ENCODE measurements around the gene HRK.
A peak's percentile ranks its signal among the peaks of the same experiment; 100 is the strongest.

The HRK gene

GRCh38 chr12:116879509-116880212, 1.6 kb downstream of the HRK start:
- Histone ChIP-seq H2AFZ (ENCODE audit: low read length) (peak overlapping the region; percentile 89), H2BK120ac (ENCODE audit: low read depth, low read length) (no peak overlapping the region), H4K8ac (ENCODE audit: low read depth, low read length) (no peak overlapping the region), H3K9me3 (replicated peaks in 1 of 2; ENCODE audit: control insufficient read depth in 2 of 2, insufficient read depth in 1 of 2, low read depth in 1 of 2, low read length in 2 of 2) (peaks cover 1% of the 10 kb centered on the region in 2 donors), H2BK5ac (ENCODE audit: low read length) (no peak overlapping the region), H2AK5ac (ENCODE audit: low read depth, low read length) (no peak overlapping the region), H2BK12ac (ENCODE audit: low read length) (no peak overlapping the region), H3K4me1 (ENCODE audit: control insufficient read depth in 2 of 2, insufficient read depth in 1 of 2, low read depth in 1 of 2, low read length in 2 of 2) (peaks cover 19 to 27% of the 10 kb centered on the region in 2 donors), H3K9ac (ENCODE audit: low read depth, low read length, poor library complexity) (peak overlapping the region; percentile 9), H4K91ac (ENCODE audit: low read depth, low read length, poor library complexity) (no peak overlapping the region), H3K18ac (ENCODE audit: low read length) (peak overlapping the region; percentile 53), H3K23ac (ENCODE audit: low read depth, low read length, poor library complexity) (no peak overlapping the region), H3K4ac (ENCODE audit: low read length) (no peak overlapping the region), H3K4me2 (ENCODE audit: insufficient read depth, low read length, poor library complexity, severe bottlenecking) (peak overlapping the region; percentile 28), H3K79me1 (ENCODE audit: low read depth, low read length) (peaks cover 2% of the 10 kb centered on the region), H3K27ac (replicated peaks; ENCODE audit: low read length) (no peak overlapping the region), H3K27me3 (ENCODE audit: control insufficient read depth in 3 of 3, insufficient read depth in 3 of 3, low read depth in 1 of 3, low read length in 3 of 3) (peaks cover 45 to 73% (median 61%) of the 10 kb centered on the region in 3 experiments), H3K36me3 (replicated peaks in 1 of 2; ENCODE audit: control insufficient read depth in 2 of 2, insufficient read depth in 2 of 2, low read length in 2 of 2) (no peaks in the 10 kb centered on the region), H3K14ac (ENCODE audit: low read length) (no peak overlapping the region), H2BK15ac (ENCODE audit: low read length) (no peak overlapping the region), H3K4me3 (ENCODE audit: low read length in 2 of 2) (peak overlapping the region; percentile 20 to 46)
- no CpG with 5 or more reads among the region's 52 CpGs for WGBS, 2 donors (ENCODE audit: extremely low coverage in 2 of 2, insufficient read length in 2 of 2, insufficient replicate concordance in 1 of 2)
- no peak for DNase-seq (ENCODE audit: low spot score)

GRCh38 chr12:116878567-116879508, 2.4 kb downstream of the HRK start:
- WGBS, 2 donors (ENCODE audit: extremely low coverage in 2 of 2, insufficient read length in 2 of 2, insufficient replicate concordance in 1 of 2) = no CpG with 5 or more reads among the region's 55 CpGs
- H2BK5ac ChIP-seq (ENCODE audit: low read length) = no peak overlapping the region
- peaks cover 45 to 68% (median 61%) of the 10 kb centered on the region in 3 experiments for H3K27me3 ChIP-seq (ENCODE audit: control insufficient read depth in 3 of 3, insufficient read depth in 3 of 3, low read depth in 1 of 3, low read length in 3 of 3)
- peak overlapping the region; percentile 40 for H3K9ac ChIP-seq (ENCODE audit: low read depth, low read length, poor library complexity)
- H4K91ac ChIP-seq (ENCODE audit: low read depth, low read length, poor library complexity) = no peak overlapping the region
- H3K4me1 ChIP-seq (ENCODE audit: control insufficient read depth in 2 of 2, insufficient read depth in 1 of 2, low read depth in 1 of 2, low read length in 2 of 2) = peaks cover 19 to 27% of the 10 kb centered on the region in 2 donors
- peaks cover 2% of the 10 kb centered on the region for H3K79me1 ChIP-seq (ENCODE audit: low read depth, low read length)
- H3K4me2 ChIP-seq (ENCODE audit: insufficient read depth, low read length, poor library complexity, severe bottlenecking) = peak overlapping the region; percentile 76
- peak overlapping the region; percentile 19 for H3K4ac ChIP-seq (ENCODE audit: low read length)
- H3K4me3 ChIP-seq (ENCODE audit: low read length in 2 of 2) = peak overlapping the region; percentile 33 to 54
- no peaks in the 10 kb centered on the region for H3K36me3 ChIP-seq (replicated peaks in 1 of 2; ENCODE audit: control insufficient read depth in 2 of 2, insufficient read depth in 2 of 2, low read length in 2 of 2)
- peak overlapping the region; percentile 57 for H4K8ac ChIP-seq (ENCODE audit: low read depth, low read length)
- peak overlapping the region; percentile 69 for H3K23ac ChIP-seq (ENCODE audit: low read depth, low read length, poor library complexity)
- peak overlapping the region; percentile 78 for H3K14ac ChIP-seq (ENCODE audit: low read length)
- no peak for DNase-seq (ENCODE audit: low spot score)
- H2BK12ac ChIP-seq (ENCODE audit: low read length) = no peak overlapping the region
- H2AFZ ChIP-seq (ENCODE audit: low read length) = peak overlapping the region; percentile 89
- no peak overlapping the region for H2BK15ac ChIP-seq (ENCODE audit: low read length)
- H3K9me3 ChIP-seq (replicated peaks in 1 of 2; ENCODE audit: control insufficient read depth in 2 of 2, insufficient read depth in 1 of 2, low read depth in 1 of 2, low read length in 2 of 2) = peaks cover 2 to 5% of the 10 kb centered on the region in 2 donors
- peak overlapping the region; percentile 90 for H2AK5ac ChIP-seq (ENCODE audit: low read depth, low read length)
- H2BK120ac ChIP-seq (ENCODE audit: low read depth, low read length) = no peak overlapping the region
- peak overlapping the region; percentile 84 for H3K18ac ChIP-seq (ENCODE audit: low read length)
- H3K27ac ChIP-seq (replicated peaks; ENCODE audit: low read length) = no peak overlapping the region

- Histone ChIP-seq H3K23ac (ENCODE audit: low read depth, low read length, poor library complexity) (no peak overlapping the region), H3K14ac (ENCODE audit: low read length) (no peak overlapping the region), H3K18ac (ENCODE audit: low read length) (peak overlapping the region; percentile 72), H2AK5ac (ENCODE audit: low read depth, low read length) (peak overlapping the region; percentile 65), H3K36me3 (replicated peaks in 1 of 2; ENCODE audit: control insufficient read depth in 2 of 2, insufficient read depth in 2 of 2, low read length in 2 of 2) (no peaks in the 10 kb centered on the region), H2BK120ac (ENCODE audit: low read depth, low read length) (no peak overlapping the region), H2BK5ac (ENCODE audit: low read length) (no peak overlapping the region), H3K27ac (replicated peaks; ENCODE audit: low read length) (peak overlapping the region; percentile 4), H3K9me3 (replicated peaks in 1 of 2; ENCODE audit: control insufficient read depth in 2 of 2, insufficient read depth in 1 of 2, low read depth in 1 of 2, low read length in 2 of 2) (peaks cover 2 to 5% of the 10 kb centered on the region in 2 donors), H4K91ac (ENCODE audit: low read depth, low read length, poor library complexity) (no peak overlapping the region), H3K4ac (ENCODE audit: low read length) (no peak overlapping the region), H3K4me3 (ENCODE audit: low read length in 2 of 2) (peak overlapping the region in 1 of 2 donors; percentile 16), H3K4me2 (ENCODE audit: insufficient read depth, low read length, poor library complexity, severe bottlenecking) (peak overlapping the region; percentile 68), H4K8ac (ENCODE audit: low read depth, low read length) (no peak overlapping the region), H2AFZ (ENCODE audit: low read length) (peak overlapping the region; percentile 84), H3K4me1 (ENCODE audit: control insufficient read depth in 2 of 2, insufficient read depth in 1 of 2, low read depth in 1 of 2, low read length in 2 of 2) (peaks cover 13 to 21% of the 10 kb centered on the region in 2 donors), H3K79me1 (ENCODE audit: low read depth, low read length) (peaks cover 2% of the 10 kb centered on the region), H2BK15ac (ENCODE audit: low read length) (no peak overlapping the region), H3K9ac (ENCODE audit: low read depth, low read length, poor library complexity) (no peak overlapping the region), H2BK12ac (ENCODE audit: low read length) (peak overlapping the region; percentile 66), H3K27me3 (ENCODE audit: control insufficient read depth in 3 of 3, insufficient read depth in 3 of 3, low read depth in 1 of 3, low read length in 3 of 3) (peaks cover 30 to 43% (median 39%) of the 10 kb centered on the region in 3 experiments)
- WGBS, 2 donors (ENCODE audit: extremely low coverage in 2 of 2, insufficient read length in 2 of 2, insufficient replicate concordance in 1 of 2) = no CpG with 5 or more reads among the region's 19 CpGs
- DNase-seq (ENCODE audit: low spot score) = no peak
Measured at GRCh38 chr12:116876151-116876869, 4.9 kb downstream of the HRK start.
